ENCODE data around the gene RNF175. TPM values are rescaled to one million over a fixed set of nuclear protein-coding genes. Genes with fewer than 3 reads are reported as not detected.
A peak's percentile ranks its signal among the peaks of the same experiment; 100 is the strongest.

The RNF175 gene
- 1 to 10 TPM in 1 of 4 donors, under 1 TPM in 1, not detected in 2; 0.99 to 1.8 TPM for total RNA-seq
- polyA plus RNA-seq: under 1 TPM in 1 of 3 donors, not detected in 2; 0.26 TPM

GRCh38 chr4:153759407-153760316 lies at the start of gene RNF175:
Gene RNF175, minus strand, starts transcription at chr4:153760024. Its CDS starts 162 bp downstream, at chr4:153759862.
- DNase-seq: no peak
- intact Hi-C loops (cut with DNase I): no loop called here
- TF ChIP-seq POLR2A (IDR thresholded peaks at IDR 0.05) (no peak), CTCF (IDR thresholded peaks at IDR 0.05) (no peak), EP300 (IDR thresholded peaks at IDR 0.05) (no peak), POLR2AphosphoS5 (IDR thresholded peaks at IDR 0.05) (no peak)
- Histone ChIP-seq H3K27me3 (peaks cover 0 to 20% (median 6%) of the 10 kb centered on the region in 3 donors), H3K27ac (no peak within 1 kb of the TSS), H3K4me3 (peak within 1 kb of the TSS; percentile 27 to 61 (median 44)), H3K9me3 (no peaks in the 10 kb centered on the region), H3K4me1 (peaks cover 0 to 12% (median 5%) of the 10 kb centered on the region in 4 donors), H3K36me3 (no peaks in the 10 kb centered on the region)
- 7 to 9% methylated on average over 76 of the region's 76 CpGs for WGBS, 2 donors

- H3K36me3 ChIP-seq: no peaks in the 10 kb centered on the region
- H3K27ac ChIP-seq: no peak overlapping the region
- no peak for DNase-seq
- no peaks in the 10 kb centered on the region for H3K9me3 ChIP-seq
- TF ChIP-seq EP300 (IDR thresholded peaks at IDR 0.05) (no peak), POLR2A (IDR thresholded peaks at IDR 0.05) (no peak), CTCF (IDR thresholded peaks at IDR 0.05) (no peak), POLR2AphosphoS5 (IDR thresholded peaks at IDR 0.05) (no peak)
- no peaks in the 10 kb centered on the region for H3K4me1 ChIP-seq
- no peaks in the 10 kb centered on the region for H3K27me3 ChIP-seq
- intact Hi-C loops (cut with DNase I): no loop called here
- no peak overlapping the region for H3K4me3 ChIP-seq
Measured at GRCh38 chr4:153809307-153809706, 49.5 kb upstream of the RNF175 start.

GRCh38 chr4:153808175-153808574 lies 48.4 kb upstream of the RNF175 start:
- H3K4me1 ChIP-seq: no peaks in the 10 kb centered on the region
- no peak overlapping the region for H3K4me3 ChIP-seq
- no peaks in the 10 kb centered on the region for H3K36me3 ChIP-seq
- intact Hi-C loops (cut with DNase I): no loop called here
- WGBS, 2 donors: 10 to 49% methylated on average over 1 of the region's 1 CpG
- TF ChIP-seq EP300 (IDR thresholded peaks at IDR 0.05) (no peak), POLR2A (IDR thresholded peaks at IDR 0.05) (no peak), POLR2AphosphoS5 (IDR thresholded peaks at IDR 0.05) (no peak), CTCF (IDR thresholded peaks at IDR 0.05) (no peak)
- H3K9me3 ChIP-seq: no peaks in the 10 kb centered on the region
- H3K27ac ChIP-seq: no peak overlapping the region
- no peaks in the 10 kb centered on the region for H3K27me3 ChIP-seq
- no peak for DNase-seq

GRCh38 chr4:153806073-153806472 lies 46.2 kb upstream of the RNF175 start:
- intact Hi-C loops (cut with DNase I): no loop called here
- Histone ChIP-seq H3K9me3 (no peaks in the 10 kb centered on the region), H3K27ac (no peak overlapping the region), H3K4me1 (no peaks in the 10 kb centered on the region), H3K27me3 (no peaks in the 10 kb centered on the region), H3K4me3 (no peak overlapping the region), H3K36me3 (no peaks in the 10 kb centered on the region)
- no peak for DNase-seq
- TF ChIP-seq POLR2AphosphoS5 (IDR thresholded peaks at IDR 0.05) (no peak), CTCF (IDR thresholded peaks at IDR 0.05) (no peak), POLR2A (IDR thresholded peaks at IDR 0.05) (no peak), EP300 (IDR thresholded peaks at IDR 0.05) (no peak)
- 92% methylated on average over 30 of the region's 30 CpGs for WGBS, 2 donors

Measured in sigmoid colon (tissue), 7 donors.